ENCODE data around the gene DISC1. TPM values are rescaled to one million over a fixed set of nuclear protein-coding genes. Genes with fewer than 3 reads are reported as not detected.

DISC1 gene
- total and polyA plus RNA-seq, 2 of the 13 experiments (the other 11 are each of a cell fraction or from before 2014, with no cell fraction given), result 4.2 to 4.6 TPM

DNA sequence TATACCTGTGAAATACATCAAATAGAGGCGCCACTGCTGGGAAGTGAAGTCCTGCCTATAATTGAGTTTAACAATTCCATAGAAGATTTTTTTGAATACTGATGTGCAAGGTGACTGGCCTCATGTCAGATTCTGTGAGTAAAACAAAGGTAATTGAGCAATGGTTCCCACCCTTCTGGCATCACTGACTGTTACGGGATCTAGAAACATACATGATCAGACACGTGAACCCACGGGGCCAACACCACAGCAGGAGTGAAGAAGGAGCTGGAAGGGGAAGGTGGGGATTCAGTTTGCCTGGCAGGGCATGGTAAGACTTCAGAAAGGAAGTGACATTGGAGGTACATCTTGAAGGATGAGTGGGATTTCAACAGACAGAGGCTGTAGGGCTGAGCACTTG lies 270.2 kb downstream of the DISC1 start (continued):
- TF ChIP-seq ZNF33A (CRISPR knock-in tag; IDR thresholded peaks at IDR 0.05; ENCODE audit: borderline replicate concordance) (no peak), SMYD3 (CRISPR knock-in tag; IDR thresholded peaks at IDR 0.05) (no peak), BHLHE40 (IDR thresholded peaks at IDR 0.05; ENCODE audit: low read length) (no peak)

- intact Hi-C loops (cut with micrococcal nuclease; ENCODE audit: unreplicated experiment), result no loop called here
- no peak for FAIRE-seq
- in situ Hi-C loops (cut with HindIII; ENCODE audit: extremely low pct_ligation_motif_present, low pct_unique_long_range_greater_than_20kb), result no loop called here
Observed at GRCh38 chr1:231899046-231899445, 272.5 kb downstream of the DISC1 start.

More at GRCh38 chr1:231899046-231899445, 272.5 kb downstream of the DISC1 start:
- H3K27ac ChIP-seq (ENCODE audit: extremely low read length, insufficient read depth, low read length), result no peak overlapping the region
- 100% methylated on average over 2 of the region's 2 CpGs for WGBS (ENCODE audit: low lambda C conversion rate)
- TF ChIP-seq ZNF770 (CRISPR knock-in tag; IDR thresholded peaks at IDR 0.05) (no peak), ASH2L (IDR thresholded peaks at IDR 0.05; ENCODE audit: insufficient read length, low read depth, low read length) (no peak), IRF9 (CRISPR knock-in tag; IDR thresholded peaks at IDR 0.05; ENCODE audit: borderline replicate concordance) (no peak), ZKSCAN1 (IDR thresholded peaks at IDR 0.05; ENCODE audit: low read length) (no peak), HNF4G (IDR thresholded peaks at IDR 0.05; ENCODE audit: borderline replicate concordance, low read depth, low read length) (no peak), HNF4G (CRISPR knock-in tag; IDR thresholded peaks at IDR 0.05; ENCODE audit: borderline replicate concordance, low read depth) (no peak), THAP11 (CRISPR knock-in tag; IDR thresholded peaks at IDR 0.05) (no peak)
- TF ChIP-seq, protein P1, sequence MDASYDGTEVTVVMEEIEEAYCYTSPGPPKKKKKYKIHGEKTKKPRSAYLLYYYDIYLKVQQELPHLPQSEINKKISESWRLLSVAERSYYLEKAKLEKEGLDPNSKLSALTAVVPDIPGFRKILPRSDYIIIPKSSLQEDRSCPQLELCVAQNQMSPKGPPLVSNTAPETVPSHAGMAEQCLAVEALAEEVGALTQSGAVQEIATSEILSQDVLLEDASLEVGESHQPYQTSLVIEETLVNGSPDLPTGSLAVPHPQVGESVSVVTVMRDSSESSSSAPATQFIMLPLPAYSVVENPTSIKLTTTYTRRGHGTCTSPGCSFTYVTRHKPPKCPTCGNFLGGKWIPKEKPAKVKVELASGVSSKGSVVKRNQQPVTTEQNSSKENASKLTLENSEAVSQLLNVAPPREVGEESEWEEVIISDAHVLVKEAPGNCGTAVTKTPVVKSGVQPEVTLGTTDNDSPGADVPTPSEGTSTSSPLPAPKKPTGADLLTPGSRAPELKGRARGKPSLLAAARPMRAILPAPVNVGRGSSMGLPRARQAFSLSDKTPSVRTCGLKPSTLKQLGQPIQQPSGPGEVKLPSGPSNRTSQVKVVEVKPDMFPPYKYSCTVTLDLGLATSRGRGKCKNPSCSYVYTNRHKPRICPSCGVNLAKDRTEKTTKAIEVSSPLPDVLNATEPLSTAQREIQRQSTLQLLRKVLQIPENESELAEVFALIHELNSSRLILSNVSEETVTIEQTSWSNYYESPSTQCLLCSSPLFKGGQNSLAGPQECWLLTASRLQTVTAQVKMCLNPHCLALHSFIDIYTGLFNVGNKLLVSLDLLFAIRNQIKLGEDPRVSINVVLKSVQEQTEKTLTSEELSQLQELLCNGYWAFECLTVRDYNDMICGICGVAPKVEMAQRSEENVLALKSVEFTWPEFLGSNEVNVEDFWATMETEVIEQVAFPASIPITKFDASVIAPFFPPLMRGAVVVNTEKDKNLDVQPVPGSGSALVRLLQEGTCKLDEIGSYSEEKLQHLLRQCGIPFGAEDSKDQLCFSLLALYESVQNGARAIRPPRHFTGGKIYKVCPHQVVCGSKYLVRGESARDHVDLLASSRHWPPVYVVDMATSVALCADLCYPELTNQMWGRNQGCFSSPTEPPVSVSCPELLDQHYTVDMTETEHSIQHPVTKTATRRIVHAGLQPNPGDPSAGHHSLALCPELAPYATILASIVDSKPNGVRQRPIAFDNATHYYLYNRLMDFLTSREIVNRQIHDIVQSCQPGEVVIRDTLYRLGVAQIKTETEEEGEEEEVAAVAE (CRISPR knock-in tag; IDR thresholded peaks at IDR 0.05; ENCODE audit: borderline replicate concordance), result no peak
- H3K27me3 ChIP-seq (ENCODE audit: control insufficient read depth in 1 of 2, insufficient read depth in 2 of 2, low read length in 2 of 2), result no peaks in the 10 kb centered on the region; a peak in 1 of 5 replicates
- no peak for ATAC-seq
- H3K36me3 ChIP-seq (replicated peaks in 1 of 2; ENCODE audit: control insufficient read depth in 1 of 2, insufficient read depth in 2 of 2, low read length in 2 of 2), result no peaks in the 10 kb centered on the region
- POLR2A ChIA-PET, result no interaction called here
- CTCF ChIA-PET (ENCODE audit: low intra/inter-chr PET ratio, low total read pairs), result no interaction called here
- no peaks in the 10 kb centered on the region for H4K20me1 ChIP-seq (ENCODE audit: insufficient read depth, low read length)
- no peak for DNase-seq (ENCODE audit: low spot score)
- H3K4me2 ChIP-seq (ENCODE audit: low read depth, low read length), result no peak overlapping the region
- no peak overlapping the region for H3K9ac ChIP-seq (ENCODE audit: insufficient read depth, low read depth, low read length)
- H3K9me3 ChIP-seq (ENCODE audit: low read length), result no peaks in the 10 kb centered on the region
- H3K79me2 ChIP-seq (ENCODE audit: insufficient read depth, low read length), result no peaks in the 10 kb centered on the region
- no TSS peak for BruUV-seq (replicated peaks)
- H3K4me1 ChIP-seq (ENCODE audit: insufficient read depth, low read length), result no peaks in the 10 kb centered on the region
- H2AFZ ChIP-seq (ENCODE audit: low read length), result no peak overlapping the region
- H3K4me3 ChIP-seq (replicated peaks in 1 of 3; ENCODE audit: insufficient read depth in 1 of 3, low read depth in 2 of 3, low read length in 3 of 3), result no peak overlapping the region
